Dermis microvascular lymphatic vessel endothelial cell (primary cell): Measurements from ENCODE around the gene GABRA4. TPM values are rescaled to one million over a fixed set of nuclear protein-coding genes. Genes with fewer than 3 reads are reported as not detected.

Source experiments
- DNase-seq, 2 donors: peaks; one replicate each; pipeline versions ENCODE4 v3.0.0 to v3.0.0-alpha.2; 2010; ENCODE audit warnings: low read depth in 2 of 2
- total RNA-seq: library from RNA; depleted of rRNA; stranded (reverse); fragments of >200 nt; gene quantifications from 2 replicates; pipeline ENCODE4 v1.2.1, GENCODE V29; 2014

GABRA4 gene
- total RNA-seq, 1 donor from 2014 or later, result not detected

DNA sequence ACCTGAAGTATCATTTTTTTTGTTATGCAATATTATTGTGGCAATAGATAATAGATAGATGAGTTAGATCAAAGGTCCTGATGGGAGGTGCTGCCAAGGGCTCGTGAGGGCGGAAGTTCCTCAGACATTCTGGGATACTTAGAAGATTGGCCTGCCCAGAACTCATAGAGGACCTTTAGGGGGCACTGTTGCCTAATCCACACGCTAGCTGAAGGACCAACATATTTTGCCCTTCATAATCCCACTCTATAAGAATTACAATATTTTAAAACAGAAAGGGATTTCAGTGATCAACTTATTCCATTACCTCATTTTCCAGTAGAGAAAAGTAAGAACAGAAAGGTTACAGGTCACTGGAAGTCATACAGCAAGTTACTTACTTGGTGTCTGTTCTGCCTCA lies 61.4 kb downstream of the GABRA4 start:
- peak; percentile 14 to 35 for DNase-seq

DNA sequence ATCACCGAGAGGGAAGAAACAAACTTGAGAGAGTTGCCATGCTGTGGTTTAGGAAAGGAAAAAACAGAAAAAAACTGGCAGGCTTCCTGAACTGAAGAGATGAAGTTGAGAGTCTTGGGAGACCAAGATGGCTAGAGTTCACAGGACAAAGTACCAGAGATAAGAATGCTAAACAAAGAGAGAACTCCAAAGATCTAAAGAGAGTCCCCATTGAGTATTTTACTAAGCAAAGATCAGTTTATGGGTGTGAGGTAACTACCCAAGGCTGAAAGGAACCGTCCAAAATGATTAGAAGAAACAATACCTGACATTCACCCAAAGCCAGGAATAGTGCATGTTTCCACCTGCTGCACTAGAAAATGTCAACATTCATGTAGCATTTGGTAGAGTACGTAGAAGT lies 62.5 kb downstream of the GABRA4 start:
- no peak for DNase-seq

DNA sequence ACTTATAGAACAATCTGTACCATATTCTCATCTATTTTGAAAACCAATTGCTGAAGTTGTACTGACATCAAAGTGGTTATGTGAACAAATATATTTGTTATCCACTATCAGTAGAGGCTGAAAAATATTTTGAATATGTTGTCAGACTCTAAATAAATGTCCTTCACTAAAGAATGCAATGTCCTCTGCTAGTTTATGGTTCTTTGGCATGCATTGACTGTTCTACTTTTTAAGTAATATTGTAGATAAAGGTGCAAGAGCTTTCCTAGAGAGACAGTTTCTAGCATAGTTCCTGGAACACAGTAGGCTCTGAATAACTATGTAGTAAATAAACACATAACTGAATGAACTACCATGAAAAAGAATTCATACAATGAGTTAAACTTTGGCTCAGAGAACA lies 66.2 kb downstream of the GABRA4 start:
- DNase-seq, result no peak

DNA sequence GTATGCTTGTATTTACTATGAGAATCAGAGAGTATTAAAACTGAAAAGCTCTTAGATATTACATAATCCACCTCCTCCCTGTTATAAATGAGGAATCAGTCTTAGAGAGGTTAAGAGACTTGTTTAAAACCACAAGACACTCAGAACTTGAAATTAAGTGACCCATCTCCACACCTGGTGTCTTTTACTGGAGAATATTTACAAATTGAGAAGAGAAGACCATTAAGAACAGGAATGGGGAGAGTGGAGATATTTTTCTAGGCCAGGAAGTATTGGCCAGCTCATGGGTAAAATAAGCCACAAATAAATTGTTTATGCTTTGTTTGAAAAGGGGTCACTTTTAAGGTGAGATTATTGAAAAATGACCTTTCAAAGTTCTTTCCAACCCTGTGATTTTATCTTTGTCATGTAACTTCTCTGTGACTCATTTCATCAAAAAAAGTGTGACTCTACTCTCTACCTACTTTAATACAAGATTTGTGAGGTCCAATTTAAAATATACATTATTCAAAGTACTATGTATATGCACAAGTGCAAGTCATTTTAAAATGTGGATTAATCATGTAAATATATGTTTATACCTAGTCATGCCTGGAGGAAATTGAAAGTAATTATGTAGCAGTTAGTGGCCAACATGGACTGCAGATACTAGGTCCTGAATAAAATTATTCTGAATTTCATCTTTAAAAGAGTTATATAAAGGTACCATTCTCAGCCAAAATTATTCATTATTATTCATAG lies 68.4 kb downstream of the GABRA4 start:
- DNase-seq, result no peak

DNA sequence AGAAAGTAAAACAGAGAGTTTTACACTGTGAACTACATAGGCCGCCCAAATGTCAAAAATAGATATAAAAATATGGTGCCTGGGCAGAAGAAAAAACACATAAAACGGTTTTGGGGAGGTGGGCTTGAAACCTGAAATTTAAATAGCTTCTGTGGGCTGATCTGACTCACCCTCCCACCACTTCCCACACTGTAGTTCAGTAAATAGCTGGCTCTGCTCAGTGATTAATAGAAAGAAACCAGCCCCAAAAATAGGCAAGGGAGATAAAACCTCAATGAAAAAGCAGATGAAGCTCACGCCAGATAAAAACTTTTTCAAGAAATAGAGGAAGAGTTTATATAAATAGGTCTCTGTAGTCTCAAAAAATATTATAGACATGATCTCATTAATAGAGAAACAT lies 71.2 kb downstream of the GABRA4 start:
- no peak for DNase-seq

DNA sequence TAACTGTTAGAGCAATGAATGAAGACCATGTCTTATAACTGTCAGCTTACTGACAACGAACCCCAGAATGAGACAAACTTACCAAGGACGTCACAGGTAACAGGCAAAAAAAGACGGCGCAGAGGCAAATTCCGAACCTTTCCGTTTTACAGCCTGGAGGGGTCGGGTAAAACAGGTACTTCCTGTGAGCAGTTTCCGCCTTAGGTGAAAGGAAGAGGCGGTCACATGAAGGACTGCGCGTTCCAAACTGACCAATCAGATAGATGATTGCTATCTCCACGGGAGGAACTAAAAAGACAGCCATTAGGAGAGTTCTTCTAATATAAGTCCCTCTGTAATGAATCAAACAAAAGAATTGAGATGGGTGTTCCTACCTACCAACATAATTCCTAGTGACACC lies 84.3 kb downstream of the GABRA4 start, which contains the start of gene COX7B2:
Gene COX7B2 (minus strand): TSS at position 168 of the 400 bp plus-strand sequence. CDS start 174,053 bp downstream, outside the sequence.
- no peak for DNase-seq

DNA sequence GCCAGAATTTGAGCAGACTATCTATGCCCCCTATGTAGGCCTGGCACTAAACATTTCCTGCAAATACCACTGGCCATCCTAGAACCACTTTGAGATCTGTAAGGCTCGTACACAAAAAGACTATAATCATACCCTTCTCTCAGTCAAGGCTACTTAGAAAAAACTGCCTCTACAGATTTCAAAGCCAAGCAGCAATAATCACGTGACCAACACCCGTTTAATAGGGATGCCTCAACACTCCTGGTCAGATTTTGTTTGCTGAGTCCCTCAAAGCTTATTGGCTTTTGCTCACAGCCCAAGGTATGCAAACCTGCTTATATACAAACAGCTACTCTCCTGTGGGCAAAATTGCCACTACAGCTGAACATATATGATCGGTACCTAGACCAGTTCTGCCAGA lies 85.2 kb downstream of the GABRA4 start:
- no peak for DNase-seq

DNA sequence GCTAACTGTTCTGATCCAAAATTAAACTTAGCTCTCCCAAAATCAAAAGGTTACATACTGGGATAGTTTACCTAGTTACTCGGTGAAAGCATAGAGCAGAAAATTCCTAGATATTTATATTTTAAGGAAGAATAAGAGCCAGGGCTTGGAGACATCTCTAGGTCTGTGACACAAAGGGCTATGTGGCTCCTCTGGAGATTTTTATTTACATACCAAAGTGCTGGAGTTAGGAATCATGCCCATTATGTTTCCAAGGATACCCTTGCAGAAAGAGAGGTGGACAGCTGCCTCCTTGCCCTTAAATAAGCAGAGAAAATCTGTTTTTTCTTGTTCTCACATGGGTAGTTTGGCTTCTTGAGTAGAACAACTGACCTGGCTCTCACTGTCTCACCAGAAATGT lies 93.3 kb downstream of the GABRA4 start:
- DNase-seq, result no peak

DNA sequence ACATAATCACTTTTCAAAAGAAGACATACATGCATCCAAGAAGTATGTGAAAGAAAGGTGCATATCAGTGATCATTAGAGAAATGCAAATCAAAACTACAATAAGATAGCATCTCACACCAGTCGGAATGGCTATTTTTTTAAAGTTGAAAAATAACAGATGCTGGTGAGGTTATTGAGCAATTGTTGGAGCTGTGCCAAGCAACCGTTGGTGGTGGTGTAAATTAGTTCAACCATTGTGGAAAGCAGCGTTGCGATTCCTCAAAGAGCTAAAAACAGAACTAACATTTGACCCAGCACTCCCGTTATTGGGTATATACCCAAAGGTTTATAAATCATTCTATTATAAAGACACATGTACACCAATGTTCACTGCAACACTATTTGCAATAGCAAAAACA lies 98.6 kb downstream of the GABRA4 start:
- no peak for DNase-seq

DNA sequence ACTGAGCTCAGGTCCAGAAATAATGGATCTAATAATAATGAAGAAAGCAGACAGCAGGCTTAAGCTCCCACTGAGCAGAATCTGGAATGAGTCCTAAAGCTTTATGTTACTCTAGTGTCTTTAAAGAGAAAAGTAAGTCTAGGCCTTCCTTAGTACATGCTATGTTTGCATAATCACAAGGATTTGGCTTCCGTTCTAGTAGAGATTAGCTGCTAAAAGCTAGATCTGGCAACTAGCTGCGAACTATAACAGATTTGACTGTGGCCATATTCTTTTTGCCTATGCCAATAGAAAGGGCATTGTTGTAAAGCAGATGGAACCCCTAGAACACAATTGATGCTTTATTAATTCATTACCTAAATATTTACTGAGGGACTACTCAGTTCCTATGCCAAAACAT lies 103.3 kb downstream of the GABRA4 start:
- DNase-seq, result no peak

DNA sequence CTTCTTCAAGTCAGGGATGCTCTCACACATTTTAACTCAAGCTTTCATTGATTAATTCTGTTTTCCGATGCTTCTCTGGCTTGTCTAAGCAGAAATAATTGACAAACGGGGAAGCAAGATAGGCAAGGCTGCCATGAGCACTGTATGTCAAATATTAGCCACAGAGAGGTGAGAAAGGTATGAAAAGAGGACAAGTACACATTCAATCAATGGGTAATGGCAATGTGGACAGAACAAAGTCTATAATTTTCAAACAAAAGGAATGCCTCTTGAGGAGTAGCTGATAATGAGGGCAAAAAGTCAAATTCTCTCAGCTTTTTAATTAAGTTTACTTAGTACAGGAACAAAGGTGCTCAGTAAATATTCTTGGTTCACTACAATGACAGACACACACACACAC lies 104.0 kb downstream of the GABRA4 start:
- no peak for DNase-seq

DNA sequence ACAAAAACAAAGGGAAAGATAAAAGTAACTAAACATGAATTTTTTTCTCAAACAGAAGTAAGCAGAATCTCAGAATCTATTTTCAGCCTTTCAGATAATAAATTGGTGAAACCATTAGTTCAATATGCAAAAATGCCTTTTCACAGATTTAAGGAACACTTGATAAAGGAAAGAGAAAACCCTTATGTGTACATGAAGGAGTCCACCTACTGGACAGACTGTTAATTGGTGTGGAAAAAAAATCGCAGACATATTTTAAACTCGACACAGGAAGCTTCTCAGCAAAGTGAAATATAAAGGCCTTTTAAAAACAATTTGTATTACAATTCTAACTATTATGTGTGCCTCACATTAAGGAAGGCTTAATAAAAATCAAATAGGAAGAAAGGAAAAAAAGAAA lies 106.7 kb downstream of the GABRA4 start:
- DNase-seq, result peak; percentile 1 to 15

DNA sequence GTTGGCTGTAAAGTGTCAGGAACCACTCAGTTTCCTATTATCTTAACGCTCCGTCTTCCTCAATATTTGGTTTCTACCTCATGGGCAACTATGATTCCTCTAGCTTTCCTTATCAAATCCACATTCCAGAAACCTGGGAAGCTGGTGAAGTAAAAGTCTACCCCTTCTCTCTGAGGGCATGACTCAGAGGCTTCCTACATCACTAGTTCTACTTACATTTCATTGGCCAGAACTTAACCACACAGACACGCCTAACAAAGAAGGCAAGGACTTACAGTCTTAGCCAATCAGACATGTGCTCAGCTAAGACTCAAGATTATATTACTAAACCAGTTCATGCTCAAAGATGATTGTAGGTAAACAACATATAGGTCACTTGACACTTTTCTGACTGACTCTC lies 114.7 kb downstream of the GABRA4 start:
- no peak for DNase-seq

DNA sequence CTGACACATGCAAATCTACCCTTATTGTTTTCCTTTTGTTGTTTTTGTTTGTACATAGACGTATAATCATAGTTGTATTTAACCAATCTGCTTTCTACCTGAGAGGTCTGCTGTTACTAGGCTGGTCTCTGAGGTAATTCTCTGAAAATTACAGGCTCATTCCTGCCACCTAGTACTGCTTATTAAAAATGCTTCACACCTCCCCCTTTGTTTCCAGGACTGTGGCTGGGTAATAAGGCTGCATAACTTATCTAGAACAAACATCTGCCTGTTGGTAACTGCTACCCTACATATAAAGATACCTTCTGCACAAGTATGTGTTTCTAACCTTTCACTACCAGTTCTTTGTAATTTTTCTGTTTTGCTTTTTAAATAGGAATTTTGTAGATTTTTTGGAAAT lies 118.6 kb downstream of the GABRA4 start:
- no peak for DNase-seq

DNA sequence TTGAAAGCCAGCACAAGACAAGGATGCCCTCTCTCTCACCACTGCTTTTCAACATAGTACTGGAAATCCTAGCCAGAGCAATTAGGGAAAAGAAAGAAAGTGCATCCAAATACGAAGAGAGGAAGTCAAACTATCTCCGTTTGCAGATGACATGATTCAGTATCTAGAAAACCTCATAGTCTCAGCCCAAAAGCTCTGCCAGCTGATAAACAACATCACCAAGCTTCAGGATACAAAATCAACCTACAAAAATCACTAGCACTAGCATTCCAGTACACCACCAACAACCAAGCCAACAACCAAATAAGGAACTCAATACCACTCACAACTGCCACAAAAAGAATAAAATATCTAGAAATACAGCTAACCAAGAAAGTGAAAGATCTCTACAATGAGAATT lies 123.0 kb downstream of the GABRA4 start:
- no peak for DNase-seq

Other genes with a start within 250 kb of the GABRA4 start
- not detected in 2 replicates for gene COX7B2, start 84.3 kb downstream of the GABRA4 start, total RNA-seq
- gene GABRB1, start 38.0 kb upstream of the GABRA4 start, total RNA-seq, result not detected in 2 replicates